HG03025 (cell line): Measurements from ENCODE around the gene RBFOX2.
"Not testable (repeated sequence)": the region's sequence is repeated elsewhere in the genome, so short reads cannot be mapped to it uniquely, and the experiment has no call there.

ENCODE experiments used
- ATAC-seq: cut with Tn5 transposase; IDR thresholded peaks from one replicate; pipeline ENCODE4 v1.9.1; 2021; ENCODE audit warnings: mild to moderate bottlenecking, moderate library complexity; ENCODE audit not compliant: unreplicated experiment, low FRiP score

RBFOX2 gene

DNA sequence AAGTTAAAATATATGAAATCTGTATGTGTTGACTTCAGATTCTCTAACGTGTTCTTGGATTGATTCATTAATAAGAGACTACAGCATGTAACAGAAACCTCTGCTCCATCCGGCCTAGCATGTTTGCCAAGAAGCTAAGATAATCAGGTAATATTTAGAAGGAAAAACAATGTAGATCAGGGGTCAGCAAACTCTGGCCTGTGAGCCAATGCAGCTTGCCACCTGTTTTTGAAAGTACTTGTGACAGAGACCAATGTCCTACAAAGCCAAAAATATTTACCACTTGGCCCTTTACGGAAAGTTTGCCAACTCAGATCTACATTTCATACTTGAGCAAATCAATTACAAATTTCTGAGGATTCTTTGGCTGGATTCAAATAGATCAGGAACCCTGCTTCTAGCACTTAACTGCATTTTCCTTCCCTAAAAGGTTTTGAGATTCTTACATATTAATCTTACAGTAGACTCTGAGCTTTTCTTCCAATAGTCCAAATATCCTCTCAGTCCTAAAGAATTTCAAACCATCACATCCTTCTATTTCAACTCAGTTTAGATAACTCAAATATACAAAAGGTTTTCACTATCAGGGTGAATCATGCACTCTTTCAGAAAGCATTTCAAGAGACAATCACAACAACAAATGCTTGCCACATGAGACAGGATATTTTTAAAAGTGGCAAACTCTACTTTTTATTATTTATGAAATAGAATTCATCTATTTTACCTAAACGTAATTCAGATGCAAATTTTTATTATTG lies 281.5 kb downstream of the RBFOX2 start:
- ATAC-seq, result no peak

GRCh38 chr22:35746248-35746647 lies 282.4 kb downstream of the RBFOX2 start:
- no peak for ATAC-seq

DNA sequence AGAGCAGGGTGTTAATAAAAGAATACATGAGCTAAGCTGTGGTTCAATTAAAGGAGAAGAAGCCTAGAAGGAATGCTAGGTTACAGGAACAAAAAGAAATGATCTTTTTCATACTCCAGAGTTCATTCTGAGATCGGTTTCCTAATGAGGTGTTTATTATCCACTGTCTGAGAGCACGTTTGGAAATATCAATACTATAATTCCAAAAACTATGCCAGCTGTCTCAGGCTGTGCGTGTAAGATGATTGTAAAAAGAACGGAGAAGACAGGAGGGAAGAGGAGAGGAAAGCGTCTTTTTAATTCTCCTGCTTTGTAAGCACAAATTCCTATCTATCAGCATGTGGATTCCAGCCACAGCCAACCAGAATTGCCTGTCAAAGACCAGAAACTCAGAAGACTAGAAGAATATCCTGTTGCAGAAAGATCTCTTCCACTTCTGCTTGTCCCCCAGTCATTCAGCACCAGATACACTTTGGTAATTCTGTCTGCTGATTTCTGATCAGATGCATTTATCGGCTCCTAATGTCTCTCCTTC lies 285.2 kb downstream of the RBFOX2 start:
- no peak for ATAC-seq

- ATAC-seq, result no peak
These were observed 286.1 kb downstream of the RBFOX2 start for GRCh38 chr22:35742342-35743100.

GRCh38 chr22:35740616-35741015 lies 288.0 kb downstream of the RBFOX2 start:
- no peak for ATAC-seq

DNA sequence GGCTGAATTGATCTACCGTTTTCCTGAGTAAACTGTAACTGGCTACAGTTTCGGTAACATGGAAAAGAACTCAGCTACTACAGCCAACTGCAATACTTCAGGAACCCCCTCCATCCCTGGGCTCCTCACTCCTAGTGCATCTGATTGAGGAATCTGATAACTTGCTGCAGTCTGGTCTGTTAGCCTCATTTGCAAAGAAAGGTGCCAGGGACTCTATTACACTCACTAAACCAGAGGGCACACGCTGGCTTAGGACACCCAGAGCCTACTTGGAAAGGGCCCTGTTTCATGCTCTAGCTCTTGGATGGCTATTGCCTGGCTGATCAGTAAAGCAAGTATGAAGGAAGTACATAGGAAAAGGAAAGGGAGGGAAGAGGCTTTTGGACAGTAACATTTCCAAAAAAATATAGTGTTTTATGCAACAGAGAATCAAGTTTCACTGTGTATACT lies 288.7 kb downstream of the RBFOX2 start:
- no peak for ATAC-seq

- no peak for ATAC-seq
These were observed 289.3 kb downstream of the RBFOX2 start for GRCh38 chr22:35739076-35739930.

DNA sequence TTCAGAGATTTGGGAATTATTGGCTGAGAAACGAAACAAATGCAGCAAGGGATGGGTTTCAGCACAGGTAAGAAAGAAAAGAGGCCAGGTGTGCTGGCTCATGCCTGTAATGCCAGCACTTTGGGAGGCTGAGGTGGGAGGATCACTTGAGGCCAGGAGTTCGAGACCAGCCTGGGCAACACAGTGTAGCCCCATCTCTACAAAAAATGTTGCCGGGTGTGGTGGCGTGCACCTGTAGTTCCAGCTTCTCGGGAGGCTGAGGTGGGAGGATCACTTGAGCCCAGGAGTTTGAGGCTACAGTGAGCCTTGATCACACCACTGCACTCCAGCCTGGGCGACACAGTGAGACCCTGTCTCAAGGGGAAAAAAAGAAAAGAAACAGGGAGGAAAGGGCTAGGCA lies 290.7 kb downstream of the RBFOX2 start:
- ATAC-seq, result not testable (repeated sequence)

DNA sequence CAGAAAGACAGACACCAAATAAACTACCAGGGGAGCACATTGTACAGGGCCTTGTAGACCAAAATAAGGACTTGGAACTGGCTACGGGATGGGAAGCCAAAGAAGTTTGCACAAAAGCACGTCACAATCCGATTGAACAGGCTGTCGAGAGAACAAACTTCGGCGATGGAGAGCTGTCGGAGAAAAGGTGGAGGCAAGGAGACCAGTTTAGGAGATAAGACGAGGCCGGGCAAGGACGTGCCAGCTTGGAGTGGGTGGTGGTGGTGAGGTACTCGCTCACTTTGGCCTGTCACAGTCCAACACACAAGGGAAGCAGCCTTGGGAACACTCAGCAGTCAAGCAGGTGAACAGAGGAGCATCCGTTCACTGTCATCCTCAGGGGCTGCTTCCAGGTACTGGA lies 291.9 kb downstream of the RBFOX2 start:
- no peak for ATAC-seq

- no peak for ATAC-seq
These were observed 292.5 kb downstream of the RBFOX2 start for GRCh38 chr22:35736166-35736565.

DNA sequence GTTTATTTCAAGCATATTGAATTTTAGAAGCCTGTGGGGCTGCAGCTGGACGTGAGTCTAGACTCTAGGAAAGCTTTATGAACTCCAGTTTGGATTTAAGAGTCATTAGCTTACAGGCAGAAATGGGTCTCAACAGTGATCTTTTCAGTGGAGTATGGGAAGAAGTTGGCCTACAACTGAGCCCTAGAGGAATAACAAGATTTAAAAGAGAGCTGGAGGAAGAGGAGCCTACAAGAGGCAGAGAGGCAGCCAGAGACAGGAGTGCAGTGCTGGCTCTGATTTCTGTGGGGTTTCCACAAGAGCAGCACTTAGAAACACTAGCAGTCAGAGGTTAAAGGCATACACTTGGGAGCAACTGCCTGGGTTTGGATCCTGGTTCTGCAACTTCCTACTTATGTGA lies 293.1 kb downstream of the RBFOX2 start:
- no peak for ATAC-seq

GRCh38 chr22:35734517-35734827 lies 294.2 kb downstream of the RBFOX2 start:
- no peak for ATAC-seq

- ATAC-seq, result no peak
These were observed 294.7 kb downstream of the RBFOX2 start for GRCh38 chr22:35733791-35734516.

- ATAC-seq, result no peak
These were observed 295.6 kb downstream of the RBFOX2 start for GRCh38 chr22:35733036-35733435.

DNA sequence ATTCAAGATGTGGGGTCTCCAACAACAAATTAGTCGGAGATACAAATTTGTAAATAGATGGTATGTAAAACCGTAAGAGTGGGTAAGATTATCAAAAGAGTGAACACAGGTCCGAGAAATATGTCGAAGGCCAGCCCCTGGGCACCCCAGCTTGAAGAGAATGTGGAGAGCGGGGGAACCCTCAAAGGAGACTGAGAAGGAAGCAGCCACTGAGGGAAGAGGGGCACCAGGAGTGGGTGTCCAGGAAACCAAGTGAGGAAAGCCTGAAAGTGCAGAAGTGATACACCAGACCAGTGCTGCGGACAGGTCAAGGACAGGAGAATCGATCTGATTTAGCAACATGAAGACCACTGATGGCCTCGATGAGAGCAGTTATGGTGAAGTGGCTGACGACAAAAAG lies 296.5 kb downstream of the RBFOX2 start:
- ATAC-seq, result no peak

DNA sequence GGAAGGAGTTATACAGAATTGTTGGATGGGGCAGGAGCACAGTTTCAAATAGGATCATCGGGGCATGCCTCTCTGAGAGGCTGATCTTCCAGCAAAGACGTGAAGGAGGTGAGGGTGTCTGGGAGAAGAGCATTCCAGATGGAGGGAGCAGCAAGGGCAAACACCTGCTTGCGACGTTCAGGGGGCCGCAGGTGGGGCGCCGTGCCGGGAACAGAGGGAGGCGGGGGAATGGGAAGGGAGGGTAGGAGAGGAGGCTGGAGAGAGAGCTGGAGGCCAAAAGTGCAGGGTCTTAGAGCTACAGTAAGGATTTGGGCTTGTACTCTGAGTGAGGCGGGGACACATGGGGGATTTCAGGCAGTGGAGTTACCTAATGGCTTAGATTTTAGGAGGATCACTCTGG lies 297.3 kb downstream of the RBFOX2 start:
- no peak for ATAC-seq

DNA sequence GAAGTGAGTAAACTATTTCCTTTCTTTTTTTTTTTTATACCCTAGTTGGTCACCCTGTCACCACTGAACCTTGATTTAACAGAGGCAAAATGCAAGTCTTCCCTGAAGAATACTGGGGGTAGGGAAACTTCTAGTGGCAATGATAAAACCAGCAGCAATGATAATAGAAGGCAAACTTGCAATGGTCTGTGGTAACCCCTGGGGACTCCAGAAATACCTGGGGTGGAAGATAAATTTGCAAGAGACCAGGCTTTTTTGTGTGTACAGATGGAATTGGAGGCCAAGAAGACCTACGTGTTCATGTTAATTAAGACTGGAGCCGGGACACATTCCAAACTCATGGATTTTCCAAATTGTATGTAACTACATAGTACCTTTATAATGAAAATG lies 299.3 kb downstream of the RBFOX2 start:
- ATAC-seq, result no peak

GRCh38 chr22:35728639-35729308 lies 299.9 kb downstream of the RBFOX2 start:
- no peak for ATAC-seq

- no peak for ATAC-seq
These were observed 301.2 kb downstream of the RBFOX2 start for GRCh38 chr22:35727436-35727835.

GRCh38 chr22:35726933-35727332 lies 301.7 kb downstream of the RBFOX2 start:
- ATAC-seq, result no peak
